ENCODE results near the gene WLS. TPM values are rescaled to one million over a fixed set of nuclear protein-coding genes. Genes with fewer than 3 reads are reported as not detected.

The WLS gene
- total and polyA plus RNA-seq, 10 of the 15 experiments (the other 5 are each of a cell fraction or from before 2014, with no cell fraction given): 0.04 to 0.36 TPM; not detected in 8

GRCh38 chr1:68175621-68176398, 56.5 kb downstream of the WLS start:
- WGBS (ENCODE audit: insufficient coverage, insufficient replicate concordance, low lambda C conversion rate, missing lambda C conversion rate): 34% methylated on average over 8 of the region's 8 CpGs
- Histone ChIP-seq H2AFZ (ENCODE audit: control insufficient read depth, low read depth, low read length) (no peak overlapping the region), H4K20me1 (ENCODE audit: control insufficient read depth, insufficient read depth) (no peaks in the 10 kb centered on the region), H3K9ac (ENCODE audit: control insufficient read depth, insufficient read depth, low read length) (no peak overlapping the region), H3K79me2 (ENCODE audit: control insufficient read depth, insufficient read depth, low read length) (no peaks in the 10 kb centered on the region), H3K27me3 (replicated peaks in 1 of 2; ENCODE audit: control insufficient read depth in 2 of 2, insufficient read depth in 2 of 2, low read length in 1 of 2) (no peaks in the 10 kb centered on the region), H3K9me3 (replicated peaks; ENCODE audit: control insufficient read depth, insufficient read depth, low read length) (no peaks in the 10 kb centered on the region), H3K4me1 (ENCODE audit: control insufficient read depth, insufficient read depth, low read length) (peaks cover 9% of the 10 kb centered on the region), H3K27ac (ENCODE audit: control insufficient read depth, insufficient read depth) (no peak overlapping the region), H3K4me2 (ENCODE audit: control insufficient read depth, insufficient read depth) (no peak overlapping the region), H3K4me3 (no peak overlapping the region), H3K36me3 (ENCODE audit: control insufficient read depth in 2 of 2, insufficient read depth in 2 of 2, low read length in 1 of 2) (no peaks in the 10 kb centered on the region)
- DNase-seq (ENCODE audit: low read depth, low spot score) (no peak), ATAC-seq (no peak), FAIRE-seq (no peak)
- RAD21 ChIA-PET (ENCODE audit: unreplicated experiment): no interaction called here
- SMC1A ChIA-PET (ENCODE audit: uncharacterized antibody, unreplicated experiment): interaction anchor here (0.7 to 1.9 kb wide), 4 partner anchors 9 to 533 kb away, joined by 3 to 9 read pairs (median 4); no protein-coding TSS in a partner anchor
- in situ Hi-C loops (cut with MboI) (no loop called here), intact Hi-C loops (cut with micrococcal nuclease; ENCODE audit: unreplicated experiment) (no loop called here)
- no peak for TF ChIP-seq KAT2A (conservative IDR thresholded peaks at IDR 0.05; ENCODE audit: control insufficient read depth, low read depth, low read length)
- TF ChIP-seq TAF1 (IDR thresholded peaks at IDR 0.05; ENCODE audit: borderline replicate concordance, low read depth, low read length): no peak
- TF ChIP-seq NFYA (IDR thresholded peaks at IDR 0.05; ENCODE audit: borderline replicate concordance, low read depth, low read length): no peak
- no peak for TF ChIP-seq ZBTB40 (IDR thresholded peaks at IDR 0.05; ENCODE audit: borderline replicate concordance)
- no peak for TF ChIP-seq PBX3 (IDR thresholded peaks at IDR 0.05; ENCODE audit: insufficient replicate concordance, low read depth, low read length)
- no peak for TF ChIP-seq KLF5 (IDR thresholded peaks at IDR 0.05; ENCODE audit: partially characterized antibody)
- TF ChIP-seq POLR2AphosphoS2 (IDR thresholded peaks at IDR 0.05; ENCODE audit: low read depth, low read length): no peak
- no peak for TF ChIP-seq RAD51 (IDR thresholded peaks at IDR 0.05)
- no peak for TF ChIP-seq TCF12 (IDR thresholded peaks at IDR 0.05; ENCODE audit: low read depth, low read length)
- CTCF ChIA-PET: interaction anchor here (0.8 to 1.5 kb wide), 6 partner anchors 15 to 58 kb away, joined by 3 to 5 read pairs (median 4); no protein-coding TSS in a partner anchor
- no TSS peak for BruUV-seq (replicated peaks)
- POLR2A ChIA-PET: no interaction called here

Data from GM12878 (cell line).